Gastrocnemius medialis (tissue), 4 donors: ENCODE measurements around the gene CTNNA2.

Source experiments
- POLR2A ChIP-seq, 2 donors: fragments of 450-650 bp; IDR thresholded peaks; one replicate each; pipeline ENCODE4 v1.6.1; 2017; ENCODE audit warnings: antibody characterized with exemption in 2 of 2, mild to moderate bottlenecking in 2 of 2, moderate library complexity in 2 of 2
- TF ChIP-seq, protein P1 (sequence below), 5 experiments: fragments of 450-650 bp in 3 of 5; fragments of 200-600 bp in 2 of 5; sonication (generic) in 2 of 5; IDR thresholded peaks in 4 of 5; conservative IDR thresholded peaks in 1 of 5; 1 replicate in 4 of 5; 2 replicates in 1 of 5; pipeline ENCODE4 v1.5.1; 2016 to 2019; ENCODE audit warnings: antibody characterized with exemption in 5 of 5, mild to moderate bottlenecking in 3 of 5, moderate library complexity in 3 of 5

DNA sequence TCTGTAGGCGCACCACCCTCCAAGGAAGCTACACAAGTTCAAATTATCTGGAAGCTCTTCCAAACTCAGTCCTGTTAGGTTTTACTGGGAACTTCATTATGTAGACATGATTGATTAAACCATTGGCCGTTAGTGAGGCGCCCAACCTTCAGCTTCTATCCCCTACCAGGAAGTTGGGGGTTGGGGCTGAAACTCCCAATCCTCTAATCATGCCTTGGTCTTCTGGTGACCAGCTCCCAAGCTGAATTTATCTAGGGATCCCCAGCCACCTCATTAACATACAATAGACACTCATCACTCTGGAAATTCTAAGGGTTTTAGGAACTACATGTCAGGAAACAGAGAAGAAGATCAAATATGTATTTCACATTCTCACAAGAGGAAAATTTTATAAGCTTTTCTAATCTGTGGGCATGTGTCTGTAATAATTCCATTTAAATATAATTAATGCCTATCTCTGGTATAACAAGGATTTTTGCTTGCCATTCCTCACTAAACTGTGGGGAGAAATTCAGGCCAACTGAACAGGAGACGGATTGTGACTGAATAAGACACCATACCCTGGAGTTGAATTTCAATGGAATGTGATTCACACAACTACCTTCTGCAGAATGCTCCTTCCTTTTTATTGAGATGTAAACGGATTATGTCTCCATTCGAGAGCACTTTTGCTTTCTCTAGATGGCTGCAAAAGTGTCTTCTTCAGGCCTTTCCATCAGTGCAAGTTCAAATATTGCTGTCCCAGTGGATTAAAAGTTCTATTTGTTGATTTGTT is 463.1 kb downstream of the CTNNA2 start:
- TF ChIP-seq, protein P1, sequence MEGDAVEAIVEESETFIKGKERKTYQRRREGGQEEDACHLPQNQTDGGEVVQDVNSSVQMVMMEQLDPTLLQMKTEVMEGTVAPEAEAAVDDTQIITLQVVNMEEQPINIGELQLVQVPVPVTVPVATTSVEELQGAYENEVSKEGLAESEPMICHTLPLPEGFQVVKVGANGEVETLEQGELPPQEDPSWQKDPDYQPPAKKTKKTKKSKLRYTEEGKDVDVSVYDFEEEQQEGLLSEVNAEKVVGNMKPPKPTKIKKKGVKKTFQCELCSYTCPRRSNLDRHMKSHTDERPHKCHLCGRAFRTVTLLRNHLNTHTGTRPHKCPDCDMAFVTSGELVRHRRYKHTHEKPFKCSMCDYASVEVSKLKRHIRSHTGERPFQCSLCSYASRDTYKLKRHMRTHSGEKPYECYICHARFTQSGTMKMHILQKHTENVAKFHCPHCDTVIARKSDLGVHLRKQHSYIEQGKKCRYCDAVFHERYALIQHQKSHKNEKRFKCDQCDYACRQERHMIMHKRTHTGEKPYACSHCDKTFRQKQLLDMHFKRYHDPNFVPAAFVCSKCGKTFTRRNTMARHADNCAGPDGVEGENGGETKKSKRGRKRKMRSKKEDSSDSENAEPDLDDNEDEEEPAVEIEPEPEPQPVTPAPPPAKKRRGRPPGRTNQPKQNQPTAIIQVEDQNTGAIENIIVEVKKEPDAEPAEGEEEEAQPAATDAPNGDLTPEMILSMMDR (IDR thresholded peaks at IDR 0.05 in 4 of 5, conservative IDR thresholded peaks at IDR 0.05 in 1 of 5), result no peak
- no peak for TF ChIP-seq POLR2A (IDR thresholded peaks at IDR 0.05)
